HEK293 (cell line): Measurements from ENCODE around the gene COPS3.

Experiments
- BCL11B ChIP-seq: fragments of 450-650 bp; formaldehyde crosslinking; IDR thresholded peaks from 2 replicates; pipeline ENCODE4 v1.5.1; 2016; ENCODE audit warnings: low read depth, missing biosample characterization, missing genetic modification characterization
- GLI2 ChIP-seq: fragments of 450-650 bp; formaldehyde crosslinking; IDR thresholded peaks from 2 replicates; pipeline ENCODE4; 2017; ENCODE audit warnings: missing biosample characterization, missing genetic modification characterization, low read depth, borderline replicate concordance
- GLI4 ChIP-seq: fragments of 450-650 bp; formaldehyde crosslinking; IDR thresholded peaks from 2 replicates; pipeline ENCODE4 v1.5.1; 2016; ENCODE audit warnings: missing biosample characterization, missing genetic modification characterization
- GLIS1 ChIP-seq: fragments of 450-650 bp; formaldehyde crosslinking; IDR thresholded peaks from 2 replicates; pipeline ENCODE4 v1.5.1; 2016; ENCODE audit warnings: missing biosample characterization, missing genetic modification characterization
- HOXA7 ChIP-seq: sonication (generic); formaldehyde crosslinking; IDR thresholded peaks from 2 replicates; pipeline ENCODE4 v1.8.1; 2022; ENCODE audit warnings: missing genetic modification reagents, borderline replicate concordance
- KLF1 ChIP-seq: fragments of 450-650 bp; formaldehyde crosslinking; IDR thresholded peaks from 2 replicates; pipeline ENCODE4 v1.5.1; 2016; ENCODE audit warnings: missing biosample characterization, missing genetic modification characterization
- KLF8 ChIP-seq: fragments of 450-650 bp; formaldehyde crosslinking; IDR thresholded peaks from 2 replicates; pipeline ENCODE4 v1.5.1; 2016; ENCODE audit warnings: missing biosample characterization, missing genetic modification characterization
- SP2 ChIP-seq: fragments of 450-650 bp; formaldehyde crosslinking; IDR thresholded peaks from 2 replicates; pipeline ENCODE4 v1.5.1; 2016; ENCODE audit warnings: missing biosample characterization, missing genetic modification characterization
- SP3 ChIP-seq: fragments of 450-650 bp; formaldehyde crosslinking; IDR thresholded peaks from 2 replicates; pipeline ENCODE4 v1.5.1; 2016; ENCODE audit warnings: missing biosample characterization, missing genetic modification characterization
- ZNF114 ChIP-seq: fragments of 450-650 bp; formaldehyde crosslinking; IDR thresholded peaks from 2 replicates; pipeline ENCODE4 v1.5.0; 2017; ENCODE audit warnings: missing biosample characterization, missing genetic modification characterization
- ZNF140 ChIP-seq: fragments of 450-650 bp; formaldehyde crosslinking; IDR thresholded peaks from 2 replicates; pipeline ENCODE4 v1.5.1; 2016; ENCODE audit warnings: missing biosample characterization, missing genetic modification characterization
- ZNF239 ChIP-seq: fragments of 450-650 bp; formaldehyde crosslinking; IDR thresholded peaks from 2 replicates; pipeline ENCODE4 v1.5.1; 2016; ENCODE audit warnings: missing biosample characterization, missing genetic modification characterization
- ZNF24 ChIP-seq: fragments of 450-650 bp; formaldehyde crosslinking; IDR thresholded peaks from 2 replicates; pipeline ENCODE4 v1.5.1; 2016; ENCODE audit warnings: missing biosample characterization, missing genetic modification characterization
- ZNF311 ChIP-seq: fragments of 450-650 bp; formaldehyde crosslinking; IDR thresholded peaks from 2 replicates; pipeline ENCODE4 v1.5.1; 2017; ENCODE audit warnings: missing biosample characterization, missing genetic modification characterization, borderline replicate concordance
- ZNF335 ChIP-seq: fragments of 450-650 bp; formaldehyde crosslinking; conservative IDR thresholded peaks from 2 replicates; pipeline ENCODE4 v1.5.1; 2016; ENCODE audit warnings: missing biosample characterization, missing genetic modification characterization
- ZNF423 ChIP-seq: fragments of 450-650 bp; formaldehyde crosslinking; IDR thresholded peaks from 2 replicates; pipeline ENCODE4 v1.5.1; 2016; ENCODE audit warnings: missing biosample characterization, missing genetic modification characterization
- ZNF473 ChIP-seq: fragments of 450-650 bp; formaldehyde crosslinking; IDR thresholded peaks from 2 replicates; pipeline ENCODE4 v1.5.1; 2017; ENCODE audit warnings: missing biosample characterization, missing genetic modification characterization
- ZNF548 ChIP-seq: fragments of 450-650 bp; formaldehyde crosslinking; IDR thresholded peaks from 2 replicates; pipeline ENCODE4 v1.5.1; 2016; ENCODE audit warnings: missing biosample characterization, missing genetic modification characterization
- ZNF624 ChIP-seq: fragments of 450-650 bp; formaldehyde crosslinking; IDR thresholded peaks from 2 replicates; pipeline ENCODE4 v1.5.1; 2017; ENCODE audit warnings: missing biosample characterization, missing genetic modification characterization
- ZNF626 ChIP-seq: fragments of 450-650 bp; sonication (Bioruptor Pico); formaldehyde crosslinking; IDR thresholded peaks from 2 replicates; pipeline ENCODE4 v1.5.1; 2018; ENCODE audit warnings: missing biosample characterization, missing genetic modification characterization, inconsistent platforms
- ZNF629 ChIP-seq: fragments of 450-650 bp; formaldehyde crosslinking; IDR thresholded peaks from 2 replicates; pipeline ENCODE4 v1.5.1; 2017; ENCODE audit warnings: missing biosample characterization, missing genetic modification characterization
- ZNF670 ChIP-seq: fragments of 450-650 bp; formaldehyde crosslinking; IDR thresholded peaks from 2 replicates; pipeline ENCODE4 v1.5.1; 2016; ENCODE audit warnings: missing biosample characterization, missing genetic modification characterization, low read depth
- ZNF785 ChIP-seq: fragments of 450-650 bp; formaldehyde crosslinking; IDR thresholded peaks from 2 replicates; pipeline ENCODE4 v1.5.1; 2016; ENCODE audit warnings: missing biosample characterization, missing genetic modification characterization
- TF ChIP-seq, protein P1 (sequence below): fragments of 450-650 bp; formaldehyde crosslinking; IDR thresholded peaks from 2 replicates; pipeline ENCODE4 v1.5.1; 2016; ENCODE audit warnings: missing biosample characterization, missing genetic modification characterization
- TF ChIP-seq, protein P2 (sequence below): fragments of 450-650 bp; formaldehyde crosslinking; IDR thresholded peaks from 2 replicates; pipeline ENCODE4 v1.5.1; 2017; ENCODE audit warnings: missing biosample characterization, missing genetic modification characterization
- TF ChIP-seq, protein P3 (sequence below): IDR thresholded peaks from 2 replicates; pipeline ENCODE4 v1.6.1; 2011; ENCODE audit warnings: mild to moderate bottlenecking, low read depth, low read length, borderline replicate concordance
- TF ChIP-seq, protein P4 (sequence below): fragments of 450-650 bp; formaldehyde crosslinking; IDR thresholded peaks from 2 replicates; pipeline ENCODE4 v1.5.1; 2016; ENCODE audit warnings: missing biosample characterization, missing genetic modification characterization
- TF ChIP-seq, protein P5 (sequence below): fragments of 450-650 bp; formaldehyde crosslinking; IDR thresholded peaks from 2 replicates; pipeline ENCODE4 v1.5.1; 2016; ENCODE audit warnings: missing biosample characterization, missing genetic modification characterization
- TF ChIP-seq, protein P6 (sequence below): fragments of 450-650 bp; formaldehyde crosslinking; IDR thresholded peaks from 2 replicates; pipeline ENCODE4 v1.5.1; 2016; ENCODE audit warnings: missing biosample characterization, missing genetic modification characterization, borderline replicate concordance

Gene COPS3

DNA sequence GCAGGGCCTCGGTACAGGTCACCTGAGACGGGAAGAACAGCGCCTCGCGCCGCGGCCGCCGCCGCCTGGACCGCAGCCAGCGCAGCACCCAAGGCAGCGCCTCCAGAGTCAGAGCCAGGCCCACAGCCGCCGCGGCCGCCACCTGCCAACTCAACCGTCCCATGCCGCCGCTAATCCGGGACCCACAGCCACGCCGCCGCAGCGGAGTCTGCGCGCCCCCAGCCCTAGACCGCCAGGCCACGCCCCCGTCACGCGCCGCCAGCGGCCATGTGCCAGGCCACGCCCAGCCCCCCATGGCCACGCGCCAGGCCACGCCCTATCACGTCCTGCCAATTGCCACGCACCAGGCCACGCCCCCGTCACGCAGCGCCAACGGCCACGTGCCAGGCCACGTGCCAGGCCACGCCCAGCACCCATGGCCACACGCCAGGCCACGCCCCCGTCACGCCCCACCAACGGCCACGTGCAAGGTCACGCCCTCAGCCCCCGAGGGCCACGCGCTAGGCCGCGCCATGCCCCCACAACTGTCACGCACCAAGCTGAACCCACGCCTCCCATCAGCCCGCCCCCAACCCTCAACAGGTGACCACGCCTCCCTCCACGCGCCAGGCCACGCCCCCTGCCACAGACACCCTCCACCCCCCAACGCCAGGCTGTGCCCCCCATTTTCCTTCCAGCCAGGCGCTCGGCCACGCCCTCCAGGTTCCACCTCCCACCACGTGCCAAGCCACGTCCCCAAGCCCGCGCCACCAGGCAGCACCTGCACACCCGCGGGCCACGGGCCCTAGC, 74.7 kb downstream of the COPS3 start, which contains the start of gene PLD6 (continued):
- TF ChIP-seq, protein P1, sequence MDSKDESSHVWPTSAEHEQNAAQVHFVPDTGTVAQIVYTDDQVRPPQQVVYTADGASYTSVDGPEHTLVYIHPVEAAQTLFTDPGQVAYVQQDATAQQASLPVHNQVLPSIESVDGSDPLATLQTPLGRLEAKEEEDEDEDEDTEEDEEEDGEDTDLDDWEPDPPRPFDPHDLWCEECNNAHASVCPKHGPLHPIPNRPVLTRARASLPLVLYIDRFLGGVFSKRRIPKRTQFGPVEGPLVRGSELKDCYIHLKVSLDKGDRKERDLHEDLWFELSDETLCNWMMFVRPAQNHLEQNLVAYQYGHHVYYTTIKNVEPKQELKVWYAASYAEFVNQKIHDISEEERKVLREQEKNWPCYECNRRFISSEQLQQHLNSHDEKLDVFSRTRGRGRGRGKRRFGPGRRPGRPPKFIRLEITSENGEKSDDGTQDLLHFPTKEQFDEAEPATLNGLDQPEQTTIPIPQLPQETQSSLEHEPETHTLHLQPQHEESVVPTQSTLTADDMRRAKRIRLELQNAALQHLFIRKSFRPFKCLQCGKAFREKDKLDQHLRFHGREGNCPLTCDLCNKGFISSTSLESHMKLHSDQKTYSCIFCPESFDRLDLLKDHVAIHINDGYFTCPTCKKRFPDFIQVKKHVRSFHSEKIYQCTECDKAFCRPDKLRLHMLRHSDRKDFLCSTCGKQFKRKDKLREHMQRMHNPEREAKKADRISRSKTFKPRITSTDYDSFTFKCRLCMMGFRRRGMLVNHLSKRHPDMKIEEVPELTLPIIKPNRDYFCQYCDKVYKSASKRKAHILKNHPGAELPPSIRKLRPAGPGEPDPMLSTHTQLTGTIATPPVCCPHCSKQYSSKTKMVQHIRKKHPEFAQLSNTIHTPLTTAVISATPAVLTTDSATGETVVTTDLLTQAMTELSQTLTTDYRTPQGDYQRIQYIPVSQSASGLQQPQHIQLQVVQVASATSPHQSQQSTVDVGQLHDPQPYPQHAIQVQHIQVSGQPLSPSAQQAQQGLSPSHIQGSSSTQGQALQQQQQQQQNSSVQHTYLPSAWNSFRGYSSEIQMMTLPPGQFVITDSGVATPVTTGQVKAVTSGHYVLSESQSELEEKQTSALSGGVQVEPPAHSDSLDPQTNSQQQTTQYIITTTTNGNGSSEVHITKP (tag by site-specific recombination) = no peak
- TF ChIP-seq, protein P2, sequence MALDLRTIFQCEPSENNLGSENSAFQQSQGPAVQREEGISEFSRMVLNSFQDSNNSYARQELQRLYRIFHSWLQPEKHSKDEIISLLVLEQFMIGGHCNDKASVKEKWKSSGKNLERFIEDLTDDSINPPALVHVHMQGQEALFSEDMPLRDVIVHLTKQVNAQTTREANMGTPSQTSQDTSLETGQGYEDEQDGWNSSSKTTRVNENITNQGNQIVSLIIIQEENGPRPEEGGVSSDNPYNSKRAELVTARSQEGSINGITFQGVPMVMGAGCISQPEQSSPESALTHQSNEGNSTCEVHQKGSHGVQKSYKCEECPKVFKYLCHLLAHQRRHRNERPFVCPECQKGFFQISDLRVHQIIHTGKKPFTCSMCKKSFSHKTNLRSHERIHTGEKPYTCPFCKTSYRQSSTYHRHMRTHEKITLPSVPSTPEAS = no peak
- TF ChIP-seq ZNF311 (tag by site-specific recombination) = no peak
- TF ChIP-seq KLF8 = peak; percentile 100
- peak; percentile 100 for TF ChIP-seq KLF1
- no peak; the same call in 1 of the 2 replicates for TF ChIP-seq ZNF548 (tag by site-specific recombination)
- no peak for TF ChIP-seq GLI2 (tag by site-specific recombination)
- TF ChIP-seq ZNF423 = no peak; the same call in 1 of the 2 replicates
- peak; percentile 66 for TF ChIP-seq SP2 (tag by site-specific recombination)
- TF ChIP-seq BCL11B (tag by site-specific recombination) = peak; percentile 40; the same call in 1 of the 2 replicates
- TF ChIP-seq, protein P3, sequence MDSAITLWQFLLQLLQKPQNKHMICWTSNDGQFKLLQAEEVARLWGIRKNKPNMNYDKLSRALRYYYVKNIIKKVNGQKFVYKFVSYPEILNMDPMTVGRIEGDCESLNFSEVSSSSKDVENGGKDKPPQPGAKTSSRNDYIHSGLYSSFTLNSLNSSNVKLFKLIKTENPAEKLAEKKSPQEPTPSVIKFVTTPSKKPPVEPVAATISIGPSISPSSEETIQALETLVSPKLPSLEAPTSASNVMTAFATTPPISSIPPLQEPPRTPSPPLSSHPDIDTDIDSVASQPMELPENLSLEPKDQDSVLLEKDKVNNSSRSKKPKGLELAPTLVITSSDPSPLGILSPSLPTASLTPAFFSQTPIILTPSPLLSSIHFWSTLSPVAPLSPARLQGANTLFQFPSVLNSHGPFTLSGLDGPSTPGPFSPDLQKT = no peak
- no peak for TF ChIP-seq ZNF473 (tag by site-specific recombination)
- peak; percentile 96 for TF ChIP-seq SP3 (tag by site-specific recombination)
- no peak for TF ChIP-seq GLI4
- TF ChIP-seq, protein P4, sequence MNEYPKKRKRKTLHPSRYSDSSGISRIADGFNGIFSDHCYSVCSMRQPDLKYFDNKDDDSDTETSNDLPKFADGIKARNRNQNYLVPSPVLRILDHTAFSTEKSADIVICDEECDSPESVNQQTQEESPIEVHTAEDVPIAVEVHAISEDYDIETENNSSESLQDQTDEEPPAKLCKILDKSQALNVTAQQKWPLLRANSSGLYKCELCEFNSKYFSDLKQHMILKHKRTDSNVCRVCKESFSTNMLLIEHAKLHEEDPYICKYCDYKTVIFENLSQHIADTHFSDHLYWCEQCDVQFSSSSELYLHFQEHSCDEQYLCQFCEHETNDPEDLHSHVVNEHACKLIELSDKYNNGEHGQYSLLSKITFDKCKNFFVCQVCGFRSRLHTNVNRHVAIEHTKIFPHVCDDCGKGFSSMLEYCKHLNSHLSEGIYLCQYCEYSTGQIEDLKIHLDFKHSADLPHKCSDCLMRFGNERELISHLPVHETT (tag by site-specific recombination) = no peak
- TF ChIP-seq ZNF114 (tag by site-specific recombination) = no peak
- peak; percentile 7; the same call in 1 of the 2 replicates for TF ChIP-seq ZNF335 (tag by site-specific recombination)
- TF ChIP-seq ZNF624 (tag by site-specific recombination) = no peak
- TF ChIP-seq, protein P5, sequence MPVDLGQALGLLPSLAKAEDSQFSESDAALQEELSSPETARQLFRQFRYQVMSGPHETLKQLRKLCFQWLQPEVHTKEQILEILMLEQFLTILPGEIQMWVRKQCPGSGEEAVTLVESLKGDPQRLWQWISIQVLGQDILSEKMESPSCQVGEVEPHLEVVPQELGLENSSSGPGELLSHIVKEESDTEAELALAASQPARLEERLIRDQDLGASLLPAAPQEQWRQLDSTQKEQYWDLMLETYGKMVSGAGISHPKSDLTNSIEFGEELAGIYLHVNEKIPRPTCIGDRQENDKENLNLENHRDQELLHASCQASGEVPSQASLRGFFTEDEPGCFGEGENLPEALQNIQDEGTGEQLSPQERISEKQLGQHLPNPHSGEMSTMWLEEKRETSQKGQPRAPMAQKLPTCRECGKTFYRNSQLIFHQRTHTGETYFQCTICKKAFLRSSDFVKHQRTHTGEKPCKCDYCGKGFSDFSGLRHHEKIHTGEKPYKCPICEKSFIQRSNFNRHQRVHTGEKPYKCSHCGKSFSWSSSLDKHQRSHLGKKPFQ (tag by site-specific recombination) = no peak
- no peak for TF ChIP-seq ZNF239 (tag by site-specific recombination)
- TF ChIP-seq ZNF785 (tag by site-specific recombination) = 0 out of 2 replicates have a peak, but pooled peaks have one; percentile 57
- no peak; the same call in 1 of the 2 replicates for TF ChIP-seq ZNF24 (tag by site-specific recombination)
- TF ChIP-seq ZNF626 = no peak; the same call in 1 of the 2 replicates
- no peak for TF ChIP-seq ZNF670 (tag by site-specific recombination)
- TF ChIP-seq, protein P6, sequence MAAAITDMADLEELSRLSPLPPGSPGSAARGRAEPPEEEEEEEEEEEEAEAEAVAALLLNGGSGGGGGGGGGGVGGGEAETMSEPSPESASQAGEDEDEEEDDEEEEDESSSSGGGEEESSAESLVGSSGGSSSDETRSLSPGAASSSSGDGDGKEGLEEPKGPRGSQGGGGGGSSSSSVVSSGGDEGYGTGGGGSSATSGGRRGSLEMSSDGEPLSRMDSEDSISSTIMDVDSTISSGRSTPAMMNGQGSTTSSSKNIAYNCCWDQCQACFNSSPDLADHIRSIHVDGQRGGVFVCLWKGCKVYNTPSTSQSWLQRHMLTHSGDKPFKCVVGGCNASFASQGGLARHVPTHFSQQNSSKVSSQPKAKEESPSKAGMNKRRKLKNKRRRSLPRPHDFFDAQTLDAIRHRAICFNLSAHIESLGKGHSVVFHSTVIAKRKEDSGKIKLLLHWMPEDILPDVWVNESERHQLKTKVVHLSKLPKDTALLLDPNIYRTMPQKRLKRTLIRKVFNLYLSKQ = no peak
- TF ChIP-seq ZNF140 (tag by site-specific recombination) = no peak
- 0 out of 2 replicates have a peak, but pooled peaks have one; percentile 8 for TF ChIP-seq ZNF629
- peak; percentile 33 for TF ChIP-seq GLIS1 (tag by site-specific recombination)
- TF ChIP-seq HOXA7 = no peak
